Left forelimb (tissue), 1 donor: ENCODE measurements around the gene ARHGEF12.
A peak's percentile ranks its signal among the peaks of the same experiment; 100 is the strongest.

Experiments used
- DNase-seq: peaks from one replicate; pipeline ENCODE4 v3.0.0-alpha.2; 2018; ENCODE audit warnings: low spot score

ARHGEF12 gene

GRCh38 chr11:120316880-120317688 lies 19.1 kb upstream of the ARHGEF12 start:
- peak; percentile 47 for DNase-seq

- DNase-seq = peak; percentile 31
Observed at GRCh38 chr11:120317689-120318480, 18.3 kb upstream of the ARHGEF12 start.

GRCh38 chr11:120318906-120319305 lies 17.3 kb upstream of the ARHGEF12 start:
- DNase-seq = no peak

GRCh38 chr11:120324932-120325810 lies 11.0 kb upstream of the ARHGEF12 start, which contains the start of gene TLCD5:
Gene TLCD5, plus strand, starts transcription at chr11:120325299. Its CDS starts 2,143 bp downstream, at chr11:120327442.
- DNase-seq = peak; percentile 87

- no peak for DNase-seq
Observed at GRCh38 chr11:120326228-120326627, 10.0 kb upstream of the ARHGEF12 start.

GRCh38 chr11:120326845-120327281 lies 9.3 kb upstream of the ARHGEF12 start:
- no peak for DNase-seq

GRCh38 chr11:120327311-120327710 lies 8.9 kb upstream of the ARHGEF12 start:
- DNase-seq = no peak

- no peak for DNase-seq
Observed at GRCh38 chr11:120329556-120329955, 6.7 kb upstream of the ARHGEF12 start.

- peak; percentile 25 for DNase-seq
Observed at GRCh38 chr11:120330045-120330444, 6.2 kb upstream of the ARHGEF12 start.

GRCh38 chr11:120331301-120331996 lies 4.8 kb upstream of the ARHGEF12 start:
- peak; percentile 47 for DNase-seq

GRCh38 chr11:120332822-120333716 lies 3.1 kb upstream of the ARHGEF12 start:
- DNase-seq = no peak

- DNase-seq = no peak
Observed at GRCh38 chr11:120333801-120334200, 2.4 kb upstream of the ARHGEF12 start.

GRCh38 chr11:120334332-120334731 lies 1.9 kb upstream of the ARHGEF12 start:
- no peak for DNase-seq

GRCh38 chr11:120334894-120335462 lies 1.2 kb upstream of the ARHGEF12 start:
- DNase-seq = no peak

GRCh38 chr11:120335556-120335907 lies 681 bp upstream of the ARHGEF12 start:
- DNase-seq = no peak

GRCh38 chr11:120336641-120337354 lies 585 bp downstream of the ARHGEF12 start:
- DNase-seq = peak; percentile 81

- no peak for DNase-seq
Observed at GRCh38 chr11:120337355-120338106, 1.3 kb downstream of the ARHGEF12 start.

GRCh38 chr11:120338107-120338933 lies 2.1 kb downstream of the ARHGEF12 start:
- DNase-seq = no peak
